HFF-Myc (cell line): ENCODE data around the gene PEAK3.

Source experiments
- DNase-seq: peaks from one replicate; pipeline ENCODE4 v3.0.0-alpha.2; 2011; ENCODE audit warnings: low read depth; ENCODE audit errors: extremely low read depth
- H3K4me3 ChIP-seq: replicated peaks from 2 replicates; pipeline ENCODE4 v1.5.1; 2011; ENCODE audit warnings: low read depth, mild to moderate bottlenecking, control low read depth, low read length
- CTCF ChIP-seq: IDR thresholded peaks from 2 replicates; pipeline ENCODE4 v1.5.1; 2012; ENCODE audit warnings: mild to moderate bottlenecking, low read depth, low read length, control low read depth; ENCODE audit errors: missing control alignments

Gene PEAK3

GRCh38 chr19:2315121-2315817 is 33.3 kb upstream of the PEAK3 start:
- H3K4me3 ChIP-seq, result no peak overlapping the region
- TF ChIP-seq CTCF, result no peak

GRCh38 chr19:2312820-2313501 is 31.0 kb upstream of the PEAK3 start:
- no peak overlapping the region for H3K4me3 ChIP-seq
- TF ChIP-seq CTCF, result no peak
- no peak for DNase-seq

More at GRCh38 chr19:2315121-2315817, 33.3 kb upstream of the PEAK3 start:
- no peak for DNase-seq

GRCh38 chr19:2311093-2311492 is 29.1 kb upstream of the PEAK3 start:
- H3K4me3 ChIP-seq, result no peak overlapping the region
- no peak for DNase-seq
- no peak for TF ChIP-seq CTCF

- DNase-seq, result no peak
- H3K4me3 ChIP-seq, result no peak overlapping the region
- TF ChIP-seq CTCF, result no peak
These were observed 27.9 kb upstream of the PEAK3 start for GRCh38 chr19:2309734-2310362.

- no peak within 1 kb of the TSS for H3K4me3 ChIP-seq
- no peak for DNase-seq
- TF ChIP-seq CTCF, result no peak
These were observed 26.2 kb upstream of the PEAK3 start, which contains the start of gene LINGO3 for GRCh38 chr19:2308114-2308556. LINGO3 (minus strand) TSS chr19:2308154; CDS start chr19:2291776, 16,378 bp downstream.

- no peak for DNase-seq
- no peak overlapping the region for H3K4me3 ChIP-seq
- no peak for TF ChIP-seq CTCF
These were observed 25.6 kb upstream of the PEAK3 start for GRCh38 chr19:2307518-2308012.
